ENCODE data around the gene TSNAXIP1. TPM values are rescaled to one million over a fixed set of nuclear protein-coding genes. Genes with fewer than 3 reads are reported as not detected.

TSNAXIP1 gene
- total RNA-seq, 2 experiments from 2014 or later, result 0.40 to 0.47 TPM

- DNase-seq (no peak), ATAC-seq (no peak)
- Mint-ChIP-seq H3K4me3 (no peak overlapping the region), H3K9me3 (no peaks in the 10 kb centered on the region), H3K36me3 (ENCODE audit: low read depth) (peaks cover 8% of the 10 kb centered on the region), H3K27me3 (no peaks in the 10 kb centered on the region), H3K27ac (no peak overlapping the region), H3K4me1 (ENCODE audit: low read depth) (peaks cover 30% of the 10 kb centered on the region)
- TF ChIP-seq CTCF (IDR thresholded peaks at IDR 0.05), result no peak
- ChIA-PET CTCF (interaction anchor here (3.4 kb wide), 1 partner anchor 33 kb away, joined by 17 read pairs; no protein-coding TSS in a partner anchor), POLR2A (interaction anchor here (0.6 to 0.9 kb wide), 2 partner anchors 18 to 1514 kb away, joined by 3 read pairs; no protein-coding TSS in a partner anchor)
- intact Hi-C loops (cut with micrococcal nuclease), result no loop called here
These were observed 23.9 kb upstream of the TSNAXIP1 start for GRCh38 chr16:67782567-67783352.

GRCh38 chr16:67783353-67783725 is 23.4 kb upstream of the TSNAXIP1 start:
- H3K36me3 Mint-ChIP-seq (ENCODE audit: low read depth), result peaks cover 8% of the 10 kb centered on the region
- CTCF ChIA-PET, result interaction anchor here (3.4 kb wide), 1 partner anchor 33 kb away, joined by 17 read pairs; no protein-coding TSS in a partner anchor

GRCh38 chr16:67786491-67786890 is 20.2 kb upstream of the TSNAXIP1 start:
- no peak overlapping the region for H3K4me3 Mint-ChIP-seq
- ATAC-seq (no peak), DNase-seq (no peak)
- no peak for TF ChIP-seq CTCF (IDR thresholded peaks at IDR 0.05)
- no peak overlapping the region for H3K27ac Mint-ChIP-seq
- H3K9me3 Mint-ChIP-seq, result no peaks in the 10 kb centered on the region
- POLR2A ChIA-PET, result interaction anchor here (0.6 kb wide), 1 partner anchor 479 kb away, joined by 3 read pairs; no protein-coding TSS in a partner anchor
- intact Hi-C loops (cut with micrococcal nuclease), result no loop called here
- CTCF ChIA-PET, result interaction anchor here (1.6 to 2.2 kb wide), 2 partner anchors 29 to 30 kb away, joined by 3 to 13 read pairs; no protein-coding TSS in a partner anchor
- peaks cover 20% of the 10 kb centered on the region for H3K4me1 Mint-ChIP-seq (ENCODE audit: low read depth)
- no peaks in the 10 kb centered on the region for H3K27me3 Mint-ChIP-seq
- H3K36me3 Mint-ChIP-seq (ENCODE audit: low read depth), result peaks cover 6% of the 10 kb centered on the region

More at GRCh38 chr16:67783353-67783725, 23.4 kb upstream of the TSNAXIP1 start:
- no peak for ATAC-seq
- peaks cover 30% of the 10 kb centered on the region for H3K4me1 Mint-ChIP-seq (ENCODE audit: low read depth)
- intact Hi-C loops (cut with micrococcal nuclease), result no loop called here
- no peak overlapping the region for H3K27ac Mint-ChIP-seq
- H3K9me3 Mint-ChIP-seq, result no peaks in the 10 kb centered on the region
- no peak for DNase-seq
- no peak overlapping the region for H3K4me3 Mint-ChIP-seq
- POLR2A ChIA-PET, result no interaction called here
- no peak for TF ChIP-seq CTCF (IDR thresholded peaks at IDR 0.05)
- no peaks in the 10 kb centered on the region for H3K27me3 Mint-ChIP-seq

- no peak for ATAC-seq
- CTCF ChIA-PET, result interaction anchor here (1.3 kb wide), 1 partner anchor 26 kb away, joined by 4 read pairs; no protein-coding TSS in a partner anchor
- Mint-ChIP-seq H3K4me1 (ENCODE audit: low read depth) (peaks cover 15% of the 10 kb centered on the region), H3K27me3 (no peaks in the 10 kb centered on the region), H3K36me3 (ENCODE audit: low read depth) (peaks cover 3% of the 10 kb centered on the region), H3K9me3 (no peaks in the 10 kb centered on the region), H3K27ac (peak overlapping the region; percentile 58), H3K4me3 (no peak overlapping the region)
- intact Hi-C loops (cut with micrococcal nuclease), result no loop called here
- no peak for TF ChIP-seq CTCF (IDR thresholded peaks at IDR 0.05)
- DNase-seq, result no peak
- POLR2A ChIA-PET, result no interaction called here
These were observed 16.6 kb upstream of the TSNAXIP1 start for GRCh38 chr16:67790071-67790470.

- intact Hi-C loops (cut with micrococcal nuclease), result no loop called here
- CTCF ChIA-PET, result interaction anchor here (0.7 to 3.7 kb wide), 3 partner anchors 20 to 275 kb away, joined by 3 to 17 read pairs (median 3); no protein-coding TSS in a partner anchor
- Mint-ChIP-seq H3K4me3 (no peak overlapping the region), H3K4me1 (ENCODE audit: low read depth) (peaks cover 20% of the 10 kb centered on the region), H3K36me3 (ENCODE audit: low read depth) (peaks cover 30% of the 10 kb centered on the region), H3K27ac (no peak overlapping the region), H3K27me3 (no peaks in the 10 kb centered on the region), H3K9me3 (no peaks in the 10 kb centered on the region)
- POLR2A ChIA-PET, result no interaction called here
- no peak for DNase-seq
- ATAC-seq, result no peak
- TF ChIP-seq CTCF (IDR thresholded peaks at IDR 0.05), result no peak
These were observed 10.5 kb upstream of the TSNAXIP1 start for GRCh38 chr16:67796099-67796718.

All from activated CD8-positive, alpha-beta T cell treated with anti-CD3 and anti-CD28 coated beads for 36 hours (primary cell).